ENCODE results near the gene POU3F2.
A peak's percentile ranks its signal among the peaks of the same experiment; 100 is the strongest.

POU3F2 gene

DNA sequence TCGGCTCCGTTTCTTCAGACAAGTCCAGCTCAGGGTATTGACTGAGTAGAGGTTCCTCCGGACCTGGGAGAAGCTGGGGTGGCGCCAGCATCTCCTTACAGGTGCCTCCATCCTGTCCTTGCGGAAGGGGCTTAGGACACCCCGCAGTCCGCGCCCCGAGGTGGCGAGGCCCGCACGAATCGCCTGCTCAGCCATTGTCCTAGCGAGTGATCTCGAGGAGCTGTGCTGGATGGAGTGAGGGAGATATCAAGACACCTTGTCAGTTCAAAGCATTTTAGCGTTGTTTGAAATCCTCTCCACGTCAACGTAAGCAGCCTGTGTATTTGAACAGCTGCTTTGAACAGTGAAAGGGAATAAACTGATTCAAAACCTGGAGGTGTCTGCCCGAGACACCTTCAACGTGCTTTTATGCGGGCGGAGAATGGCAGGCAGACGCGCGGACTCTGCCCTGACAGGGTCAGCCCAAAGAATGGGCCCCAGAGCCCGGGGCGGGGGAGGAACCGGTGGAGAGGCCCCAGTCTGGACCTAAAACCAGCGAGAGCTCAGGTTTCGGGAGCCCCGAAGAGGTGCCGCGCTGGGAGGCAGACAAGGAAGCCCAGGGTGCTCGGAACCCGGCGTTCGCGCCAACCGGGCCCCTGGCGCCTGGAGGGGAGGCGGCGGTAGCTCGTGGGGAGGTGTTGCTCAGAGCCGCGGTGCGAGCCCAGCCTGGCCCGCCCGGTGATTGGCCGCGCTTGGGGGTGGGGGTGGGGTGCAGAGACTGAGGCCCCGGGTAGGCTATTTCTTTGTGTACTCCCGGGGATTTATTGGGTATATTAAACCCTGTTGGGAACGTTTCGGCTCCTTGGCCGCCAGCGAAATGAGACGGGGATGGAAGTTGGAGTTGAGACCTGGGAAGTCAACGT, 3.1 kb upstream of the POU3F2 start:
- DNase-seq, result no peak

DNA sequence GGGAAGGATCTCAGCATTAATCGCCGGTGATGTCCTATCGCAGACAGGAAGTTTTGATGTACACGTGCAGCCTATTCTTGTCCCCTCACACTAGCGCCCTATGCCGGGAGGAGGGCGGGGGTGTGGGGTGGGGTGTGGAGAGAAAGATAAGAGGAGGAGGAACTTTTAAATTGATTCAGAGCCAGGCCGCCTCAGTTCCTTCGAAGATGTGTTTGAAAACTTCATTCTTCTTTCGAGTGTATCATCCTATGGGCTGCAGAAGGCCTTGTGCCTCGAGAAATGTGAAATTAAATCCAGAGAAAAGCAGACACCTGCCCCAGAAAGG, 2.5 kb upstream of the POU3F2 start:
- DNase-seq, result no peak

DNA sequence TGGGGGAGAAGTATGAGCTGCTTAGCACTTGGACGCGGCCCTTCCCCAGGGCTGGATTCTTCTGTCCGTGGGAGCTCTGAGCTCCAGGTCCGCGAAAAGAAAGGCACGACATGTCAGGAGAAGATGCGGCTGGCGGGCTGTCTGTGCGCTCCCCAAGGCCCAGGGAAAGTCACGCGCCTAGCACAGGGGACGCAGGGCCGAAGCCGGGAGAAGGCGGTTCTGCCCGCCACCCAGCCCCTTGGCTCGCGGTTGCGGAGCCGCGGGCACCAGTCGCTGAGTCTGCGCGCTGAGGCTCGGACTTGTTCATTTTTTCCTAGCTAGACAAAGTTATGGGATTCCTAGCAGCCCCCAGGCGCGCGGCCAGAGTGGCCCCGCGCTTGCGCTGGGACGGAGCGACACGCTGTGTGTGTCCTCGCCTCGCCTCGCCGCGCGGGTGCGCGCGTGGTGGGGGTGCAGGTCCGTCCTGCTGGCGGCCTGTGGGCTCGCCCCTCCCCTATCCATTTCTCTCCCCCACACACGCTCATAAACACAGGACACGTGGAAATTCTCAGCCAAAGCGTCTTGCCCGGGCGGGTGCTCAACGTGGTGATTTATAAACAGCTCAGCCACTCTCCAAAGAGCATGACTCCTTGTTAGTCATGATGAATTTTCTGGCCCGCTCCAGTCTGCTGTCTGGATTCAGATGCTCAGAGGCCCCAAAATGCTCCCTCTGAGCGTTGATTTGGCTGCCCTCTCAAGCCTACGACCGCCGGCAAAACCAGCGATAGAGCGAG, 1.9 kb upstream of the POU3F2 start:
- DNase-seq, result peak in 1 of 2 donors; percentile 61

DNA sequence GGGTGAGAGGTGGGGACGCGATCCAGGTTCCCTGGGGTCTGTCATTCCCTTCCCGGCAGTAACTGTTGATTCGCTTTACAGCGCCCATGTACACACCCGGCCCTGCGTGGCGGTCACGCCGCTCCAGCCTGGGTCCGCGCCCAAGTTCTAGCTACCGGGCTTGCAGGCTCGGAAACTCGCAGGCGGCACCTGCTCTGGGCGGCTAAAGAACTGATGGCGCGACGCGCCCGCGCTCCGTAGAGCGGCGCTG, 1.4 kb upstream of the POU3F2 start:
- no peak for DNase-seq

DNA sequence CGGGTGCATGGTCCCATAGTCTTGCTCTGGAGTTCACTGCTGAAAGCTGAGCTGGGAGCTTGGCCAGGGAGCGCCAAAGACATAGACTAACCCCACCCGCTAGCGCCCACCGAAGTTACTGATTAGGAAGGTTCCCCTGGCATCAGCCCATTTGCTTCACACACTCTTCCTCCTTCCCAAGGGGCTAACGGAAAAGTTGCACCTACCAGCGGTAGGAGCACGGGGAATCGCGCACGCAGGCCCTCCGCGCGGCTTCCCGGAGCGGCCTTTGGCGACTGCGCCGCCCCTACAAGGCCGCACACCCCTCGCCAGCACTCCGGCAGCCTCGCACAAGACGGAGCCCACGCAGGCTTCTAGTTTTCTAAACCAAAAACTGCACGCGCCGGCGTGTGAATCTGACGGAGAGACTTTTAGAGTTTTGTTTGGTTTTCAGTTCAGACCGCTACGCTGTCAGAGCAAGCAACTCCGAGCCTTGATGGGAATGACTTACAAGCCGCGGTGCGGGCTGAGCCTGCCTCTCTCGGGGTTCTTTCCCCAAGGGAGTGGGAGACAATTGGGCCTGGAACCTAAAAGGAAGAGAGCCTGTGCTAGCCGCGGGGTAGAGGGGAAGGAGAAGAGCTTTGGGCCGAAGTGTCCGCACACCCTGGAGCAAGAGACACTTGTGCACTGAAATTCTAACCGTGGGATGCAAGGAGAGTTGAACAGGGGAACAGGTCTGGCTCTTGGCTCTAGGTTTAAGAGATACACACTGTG, 891 bp upstream of the POU3F2 start:
- peak in 1 of 2 donors; percentile 65 for DNase-seq

DNA sequence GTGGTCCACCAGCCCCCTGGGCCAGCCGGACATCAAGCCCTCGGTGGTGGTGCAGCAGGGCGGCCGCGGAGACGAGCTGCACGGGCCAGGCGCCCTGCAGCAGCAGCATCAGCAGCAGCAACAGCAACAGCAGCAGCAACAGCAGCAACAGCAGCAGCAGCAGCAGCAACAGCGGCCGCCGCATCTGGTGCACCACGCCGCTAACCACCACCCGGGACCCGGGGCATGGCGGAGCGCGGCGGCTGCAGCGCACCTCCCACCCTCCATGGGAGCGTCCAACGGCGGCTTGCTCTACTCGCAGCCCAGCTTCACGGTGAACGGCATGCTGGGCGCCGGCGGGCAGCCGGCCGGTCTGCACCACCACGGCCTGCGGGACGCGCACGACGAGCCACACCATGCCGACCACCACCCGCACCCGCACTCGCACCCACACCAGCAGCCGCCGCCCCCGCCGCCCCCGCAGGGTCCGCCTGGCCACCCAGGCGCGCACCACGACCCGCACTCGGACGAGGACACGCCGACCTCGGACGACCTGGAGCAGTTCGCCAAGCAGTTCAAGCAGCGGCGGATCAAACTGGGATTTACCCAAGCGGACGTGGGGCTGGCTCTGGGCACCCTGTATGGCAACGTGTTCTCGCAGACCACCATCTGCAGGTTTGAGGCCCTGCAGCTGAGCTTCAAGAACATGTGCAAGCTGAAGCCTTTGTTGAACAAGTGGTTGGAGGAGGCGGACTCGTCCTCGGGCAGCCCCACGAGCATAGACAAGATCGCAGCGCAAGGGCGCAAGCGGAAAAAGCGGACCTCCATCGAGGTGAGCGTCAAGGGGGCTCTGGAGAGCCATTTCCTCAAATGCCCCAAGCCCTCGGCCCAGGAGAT, 1.0 kb downstream of the POU3F2 start:
- DNase-seq, result no peak

DNA sequence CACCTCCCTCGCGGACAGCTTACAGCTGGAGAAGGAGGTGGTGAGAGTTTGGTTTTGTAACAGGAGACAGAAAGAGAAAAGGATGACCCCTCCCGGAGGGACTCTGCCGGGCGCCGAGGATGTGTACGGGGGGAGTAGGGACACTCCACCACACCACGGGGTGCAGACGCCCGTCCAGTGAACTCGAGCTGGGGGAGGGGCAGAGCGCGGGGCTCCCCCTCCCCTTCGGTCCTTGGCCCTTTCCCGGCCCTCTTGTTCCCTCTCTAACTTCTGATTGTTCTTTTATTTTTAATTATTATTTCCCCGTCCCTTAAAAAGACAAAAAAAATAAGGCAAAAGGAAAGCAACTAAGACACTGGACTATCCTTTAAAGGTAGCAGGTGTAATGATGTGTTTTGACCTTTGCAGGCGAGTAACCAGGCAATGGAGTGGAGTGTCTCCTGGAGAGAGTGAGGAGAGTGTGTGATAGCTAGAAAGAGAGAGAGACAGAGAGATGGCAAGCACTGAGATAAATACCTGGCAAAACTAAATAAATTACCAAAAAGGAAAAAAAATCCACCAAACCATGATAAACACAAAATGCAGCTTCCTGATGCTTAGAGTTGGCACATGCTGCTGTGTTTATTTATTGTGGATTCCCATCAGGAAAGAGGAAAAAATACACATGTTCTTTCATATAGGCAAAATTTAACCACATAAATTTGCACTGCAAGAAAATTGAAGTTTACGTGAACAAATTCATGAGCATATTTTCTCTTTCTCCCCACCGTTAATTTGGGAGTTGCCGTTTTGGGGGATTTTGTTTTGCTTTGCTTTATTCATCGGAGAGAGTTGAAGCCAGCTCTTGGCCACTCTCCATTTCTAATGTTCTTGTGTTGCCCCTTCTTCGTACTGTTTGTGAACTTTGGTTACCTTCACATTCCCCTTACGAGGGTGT, 1.9 kb downstream of the POU3F2 start:
- DNase-seq, result peak in 1 of 2 donors; percentile 74

DNA sequence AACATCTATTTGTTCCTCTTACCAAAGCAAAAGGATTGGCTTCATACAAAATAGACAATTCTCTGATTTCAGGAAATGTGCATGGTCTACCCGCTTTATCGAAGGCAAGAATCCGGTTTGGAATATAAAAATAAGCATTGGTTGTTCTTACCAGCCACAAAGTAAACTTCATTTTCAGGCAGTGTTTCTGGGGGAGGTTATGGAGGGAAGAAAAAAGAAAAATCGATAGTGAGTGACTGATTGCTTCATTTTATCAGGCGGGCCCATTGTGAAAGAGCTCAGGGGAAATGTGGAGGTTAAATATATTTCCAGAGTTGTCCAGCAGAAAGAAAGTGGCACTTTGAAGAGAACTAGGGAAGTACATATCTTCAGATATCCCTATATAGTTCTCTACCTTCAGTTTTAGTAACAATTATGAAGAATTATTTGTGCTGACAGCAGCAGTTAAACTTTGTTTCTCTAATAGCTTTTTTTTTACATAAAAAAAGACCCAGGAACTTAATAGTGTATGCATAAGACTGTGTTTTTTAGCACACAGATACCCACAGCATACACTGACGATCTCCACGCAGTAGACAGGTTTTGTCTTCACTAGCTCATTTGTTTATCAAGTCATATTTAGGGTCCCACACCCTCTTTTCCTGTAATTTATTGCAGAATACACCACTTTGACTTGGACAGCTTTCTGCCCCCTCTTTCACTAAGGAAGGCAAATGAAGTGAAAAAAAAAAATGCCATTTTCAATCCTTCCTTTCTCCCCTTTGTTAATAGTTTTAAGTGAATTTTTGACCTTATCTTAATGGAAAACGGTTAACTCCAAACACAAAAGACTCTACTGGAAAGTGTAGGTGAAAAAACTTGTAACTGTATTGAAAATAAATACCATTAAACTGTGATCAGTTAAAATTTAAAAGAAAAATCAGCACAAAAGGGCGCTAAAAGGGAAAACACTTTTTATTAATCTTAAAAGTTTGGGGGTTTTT, 2.9 kb downstream of the POU3F2 start:
- peak in 1 of 2 donors; percentile 51 for DNase-seq

DNA sequence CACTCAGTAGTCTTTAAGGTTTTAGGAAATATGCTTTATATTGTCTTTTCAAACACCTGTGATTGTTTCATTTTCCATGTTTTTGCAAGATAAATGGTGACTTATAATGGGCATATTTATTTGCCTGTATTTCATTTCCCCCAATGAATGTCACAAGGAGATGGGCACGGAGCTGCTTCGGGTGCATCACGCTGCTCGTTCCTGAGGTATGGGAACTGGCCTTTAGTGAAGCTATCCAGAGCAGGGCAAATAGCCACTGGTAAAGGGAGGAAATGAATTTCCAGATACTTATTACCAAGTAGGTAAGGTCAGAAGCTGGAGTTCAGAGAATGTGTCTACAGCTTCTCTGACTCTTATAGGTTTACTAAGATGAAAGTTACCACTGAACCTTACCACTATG, 3.7 kb downstream of the POU3F2 start:
- DNase-seq, result peak in 1 of 2 donors; percentile 34

DNA sequence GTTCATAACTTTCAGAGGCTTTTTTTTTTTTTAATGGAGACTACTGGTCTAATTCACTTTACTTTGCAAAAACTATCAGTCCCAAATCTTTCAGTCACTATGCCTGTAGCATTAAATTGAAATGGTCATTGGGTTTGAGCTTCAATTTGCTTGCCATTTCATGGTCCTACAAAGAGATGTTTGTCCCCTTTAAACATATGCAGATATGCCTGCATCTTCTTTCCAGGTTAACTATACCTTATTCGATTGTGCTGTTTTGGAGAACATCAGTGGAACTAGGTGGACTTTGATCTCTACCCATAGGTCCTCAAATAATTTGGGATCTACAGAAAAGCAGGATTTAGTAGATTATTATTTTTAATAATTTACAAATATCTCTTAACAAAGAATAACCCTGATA, 4.6 kb downstream of the POU3F2 start:
- no peak for DNase-seq

DNA sequence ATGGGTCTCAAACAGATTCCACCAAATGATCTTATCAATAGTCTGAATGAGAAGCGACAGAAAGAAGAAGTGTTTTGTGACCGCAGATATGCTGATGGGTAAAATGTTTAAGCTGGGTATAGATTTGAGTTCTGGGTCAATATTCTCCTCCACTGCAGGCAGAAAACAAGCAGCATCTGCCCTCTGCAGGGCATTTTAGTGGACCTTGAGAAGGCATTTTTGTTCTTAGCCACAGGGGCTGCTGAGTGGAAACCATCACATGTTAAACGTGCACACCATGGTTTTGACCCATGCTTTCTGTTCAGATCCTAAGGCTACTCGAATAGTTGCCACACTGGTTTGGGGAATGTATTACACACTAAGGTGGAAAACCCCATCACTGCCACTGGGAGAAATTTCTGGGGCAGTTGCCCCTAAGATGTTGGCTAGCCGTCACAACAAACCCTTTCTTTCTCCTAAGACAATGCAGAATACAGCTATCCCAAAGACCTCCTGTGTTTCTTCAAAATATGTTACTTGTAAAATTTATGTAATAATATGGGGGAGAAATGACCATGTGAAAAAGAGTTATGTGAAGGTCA, 5.5 kb downstream of the POU3F2 start:
- DNase-seq, result peak in 1 of 2 donors; percentile 81

DNA sequence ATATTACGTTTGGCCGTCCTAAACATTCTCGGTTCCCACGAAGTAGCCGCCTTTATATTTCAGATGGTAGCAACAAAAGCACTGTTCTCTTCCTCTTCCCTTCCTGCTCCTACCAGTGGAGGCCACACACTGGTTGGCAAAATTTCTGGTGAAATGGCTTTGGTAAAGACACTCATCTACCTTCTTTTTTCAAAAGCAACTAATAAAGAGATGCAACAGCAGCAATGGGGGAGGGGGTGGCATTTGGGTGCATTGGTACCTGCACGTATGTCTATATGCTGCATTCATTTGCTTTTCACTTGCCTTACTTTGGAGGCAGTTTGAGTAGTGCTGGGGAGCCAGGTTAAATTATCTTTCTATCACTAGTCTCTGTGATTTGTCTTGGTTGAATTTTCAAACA, 6.0 kb downstream of the POU3F2 start:
- DNase-seq, result no peak

DNA sequence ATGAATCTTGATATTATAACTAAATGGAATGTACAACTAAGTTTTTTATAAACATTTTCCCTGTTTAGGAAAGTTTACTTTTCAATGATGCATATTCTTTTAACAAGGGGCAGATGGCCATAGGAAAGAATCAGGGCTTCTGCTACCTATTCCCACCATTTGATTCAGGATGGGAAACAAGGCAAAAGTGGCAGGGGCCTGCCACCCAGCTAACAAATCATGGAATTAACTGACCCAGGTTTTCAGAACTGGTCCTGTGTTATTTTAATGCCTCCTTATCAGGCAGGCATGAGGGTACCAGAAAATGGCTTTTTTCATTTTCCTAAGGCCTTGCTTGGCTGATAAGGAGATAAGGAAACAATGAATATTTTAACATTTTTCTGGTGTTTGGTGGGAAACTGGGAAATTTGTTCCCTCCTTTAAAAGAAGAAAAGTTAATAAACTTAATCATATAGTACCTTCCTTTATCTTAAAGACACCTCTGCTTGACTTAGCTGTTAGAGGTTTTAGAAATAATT, 6.7 kb downstream of the POU3F2 start:
- no peak for DNase-seq

DNA sequence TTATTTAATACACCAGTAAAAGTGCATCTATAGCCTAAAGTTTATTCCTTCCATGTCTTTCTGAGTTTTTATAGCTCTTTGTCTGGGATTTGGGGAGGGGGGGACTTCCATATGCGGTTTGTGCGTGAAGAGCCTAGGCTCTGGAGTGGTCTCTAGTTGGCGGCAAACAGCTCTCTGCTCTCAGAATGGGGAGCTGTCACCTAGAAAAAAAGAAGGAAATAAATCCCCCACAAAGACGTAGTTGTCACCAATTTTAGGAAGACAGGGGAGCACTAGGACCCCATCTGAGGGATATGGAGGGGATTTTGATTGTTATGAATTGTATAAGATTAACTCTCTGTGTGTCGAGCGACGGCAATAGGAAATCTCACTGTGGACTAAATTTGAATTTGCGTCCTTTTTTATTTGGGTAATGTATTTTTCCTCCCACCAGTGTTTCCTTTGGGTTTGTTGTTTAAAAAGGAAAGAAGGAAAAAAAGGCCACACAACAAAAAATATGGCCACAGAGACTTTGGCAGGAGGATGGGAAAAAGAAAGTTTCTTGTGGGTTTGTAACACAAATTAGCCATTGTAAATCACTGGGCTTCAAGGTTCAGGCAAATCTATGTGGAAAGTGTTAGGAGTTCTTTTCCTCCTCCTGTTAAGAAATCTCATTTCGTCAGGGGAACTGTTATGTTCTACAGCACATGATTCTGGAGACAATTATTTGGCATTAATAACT, 7.4 kb downstream of the POU3F2 start:
- no peak for DNase-seq

DNA sequence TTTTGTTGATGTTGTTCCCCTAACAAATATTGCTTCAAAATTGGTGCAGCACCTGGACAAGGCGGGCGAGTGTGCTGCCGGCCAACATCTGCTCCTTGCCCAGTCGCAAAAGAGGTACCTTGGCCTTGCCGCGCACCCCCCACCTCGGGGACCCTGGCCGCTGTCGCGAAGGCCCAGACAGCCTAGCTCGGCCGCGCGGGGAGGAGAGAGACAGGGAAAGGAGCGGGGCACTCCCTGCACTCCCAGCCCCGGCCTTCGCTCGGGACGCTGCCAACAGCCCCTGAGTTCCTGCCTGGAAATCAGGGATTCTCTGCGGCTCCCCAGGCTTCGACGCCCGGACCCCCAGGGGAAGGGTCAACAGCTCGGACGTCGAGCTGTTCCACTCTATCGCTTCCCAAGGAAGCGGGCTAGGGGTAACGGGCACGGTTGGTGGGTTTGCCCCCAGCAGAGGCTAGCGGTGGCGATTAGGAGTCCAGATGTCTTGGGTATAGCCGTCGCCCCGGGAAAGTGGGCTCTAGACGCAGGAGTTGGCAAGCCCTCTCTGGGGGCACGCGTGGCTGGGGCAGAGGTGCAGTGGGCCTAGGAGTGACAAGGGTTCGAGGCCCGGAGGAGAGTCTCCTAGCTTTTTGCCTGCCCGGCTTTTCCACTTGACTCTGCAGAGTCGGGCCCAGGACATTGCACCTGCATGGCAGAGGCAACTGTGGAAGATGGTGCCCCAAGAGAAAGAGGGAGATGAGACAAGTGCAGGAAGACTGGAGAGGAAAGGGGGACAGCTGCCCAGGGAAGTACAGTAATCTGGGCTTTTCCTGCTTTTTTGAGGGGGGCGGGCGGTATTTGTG, 8.2 kb downstream of the POU3F2 start:
- no peak for DNase-seq

DNA sequence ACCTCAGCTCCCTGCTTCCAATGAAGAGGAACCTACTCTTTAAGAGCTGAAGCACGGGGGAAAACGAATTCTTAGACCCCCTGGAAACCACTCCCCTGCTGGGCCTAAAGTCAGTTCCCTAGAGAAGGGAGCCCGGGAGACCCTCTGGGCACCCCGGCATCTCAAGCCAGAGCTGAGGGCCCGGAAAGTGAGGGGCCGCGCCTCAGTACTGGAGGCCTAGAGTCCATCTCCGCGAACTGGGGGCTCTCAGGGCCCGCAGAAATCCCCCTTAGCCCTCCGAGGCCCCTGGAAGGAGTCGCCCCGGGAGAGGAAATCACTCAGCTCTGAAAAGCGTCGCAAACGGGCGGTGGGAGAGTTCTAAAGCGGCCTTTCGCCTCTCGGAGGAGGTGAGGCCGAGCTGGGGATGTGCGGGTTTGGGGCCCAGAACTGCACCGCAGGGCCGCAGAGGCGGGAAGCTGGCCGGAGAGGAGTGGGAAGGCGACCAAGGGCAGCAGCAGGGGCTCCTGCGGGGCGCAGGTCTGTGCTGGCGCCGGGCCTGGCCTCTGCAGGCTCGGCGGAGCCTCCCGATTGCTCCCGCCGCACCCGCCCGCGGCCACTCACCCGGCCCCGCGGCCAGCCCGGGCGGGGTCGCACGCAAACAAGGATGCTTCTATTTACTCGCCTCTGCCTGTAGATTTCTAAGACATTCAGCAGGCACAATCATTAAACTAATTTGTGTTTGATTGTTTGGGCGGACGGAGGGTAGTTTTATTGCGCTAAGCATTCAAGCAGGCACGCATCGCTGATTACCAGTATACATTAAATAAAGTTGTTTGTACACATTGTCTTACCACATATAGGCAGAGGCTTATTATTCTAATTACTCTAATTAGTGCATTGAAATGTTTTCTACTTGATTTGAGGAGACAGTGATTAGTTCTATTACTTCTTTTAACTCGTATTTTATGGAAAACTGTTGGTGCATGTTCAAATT, 9.2 kb downstream of the POU3F2 start:
- DNase-seq, result peak in 1 of 2 donors; percentile 63
